ENCODE data around the gene MEIS3.
"Not testable (repeated sequence)": the region's sequence is repeated elsewhere in the genome, so short reads cannot be mapped to it uniquely, and the experiment has no call there.

MEIS3 gene

GRCh38 chr19:47416643-47416985, 2.7 kb downstream of the MEIS3 start:
- DNase-seq (ENCODE audit: low read depth, low spot score): no peak

GRCh38 chr19:47415953-47416642, 3.2 kb downstream of the MEIS3 start:
- no peak for DNase-seq (ENCODE audit: low read depth, low spot score)

GRCh38 chr19:47414469-47414868, 4.9 kb downstream of the MEIS3 start:
- no peak for DNase-seq (ENCODE audit: low read depth, low spot score)

- DNase-seq (ENCODE audit: low read depth, low spot score): no peak
Observed at GRCh38 chr19:47413941-47414340, 5.4 kb downstream of the MEIS3 start.

- not testable (repeated sequence) for DNase-seq (ENCODE audit: low read depth, low spot score)
Observed at GRCh38 chr19:47411696-47412095, 7.6 kb downstream of the MEIS3 start.

- no peak for DNase-seq (ENCODE audit: low read depth, low spot score)
Observed at GRCh38 chr19:47411101-47411500, 8.2 kb downstream of the MEIS3 start.

- DNase-seq (ENCODE audit: low read depth, low spot score): no peak
Observed at GRCh38 chr19:47408156-47408938, 11.0 kb downstream of the MEIS3 start.

GRCh38 chr19:47407417-47407774, 11.9 kb downstream of the MEIS3 start:
- DNase-seq (ENCODE audit: low read depth, low spot score): no peak

GRCh38 chr19:47406711-47407416, 12.5 kb downstream of the MEIS3 start:
- no peak for DNase-seq (ENCODE audit: low read depth, low spot score)

GRCh38 chr19:47405854-47406417, 13.4 kb downstream of the MEIS3 start:
- no peak for DNase-seq (ENCODE audit: low read depth, low spot score)

GRCh38 chr19:47405197-47405550, 14.2 kb downstream of the MEIS3 start:
- DNase-seq (ENCODE audit: low read depth, low spot score): no peak

- no peak for DNase-seq (ENCODE audit: low read depth, low spot score)
Observed at GRCh38 chr19:47404334-47405196, 14.8 kb downstream of the MEIS3 start.

- DNase-seq (ENCODE audit: low read depth, low spot score): no peak
Observed at GRCh38 chr19:47402504-47402903, 16.8 kb downstream of the MEIS3 start.

- DNase-seq (ENCODE audit: low read depth, low spot score): no peak
Observed at GRCh38 chr19:47398707-47399597, 20.4 kb downstream of the MEIS3 start.

- peak; percentile 46 for DNase-seq (ENCODE audit: low read depth, low spot score)
Observed at GRCh38 chr19:47391510-47392223, 27.7 kb downstream of the MEIS3 start.

- no peak for DNase-seq (ENCODE audit: low read depth, low spot score)
Observed at GRCh38 chr19:47390533-47391488, 28.5 kb downstream of the MEIS3 start.

GRCh38 chr19:47389150-47389556, 30.2 kb downstream of the MEIS3 start:
- no peak for DNase-seq (ENCODE audit: low read depth, low spot score)

- not testable (repeated sequence) for DNase-seq (ENCODE audit: low read depth, low spot score)
Observed at GRCh38 chr19:47388721-47389120, 30.6 kb downstream of the MEIS3 start.

- DNase-seq (ENCODE audit: low read depth, low spot score): not testable (repeated sequence)
Observed at GRCh38 chr19:47387623-47388022, 31.7 kb downstream of the MEIS3 start.

Data from smooth muscle cell of the brain vasculature (primary cell).